Activated T-cell treated with anti-CD3 and anti-CD28 coated beads, Interleukin-2, amount 50 U/mL, for 1 hour (primary cell): ENCODE results near the gene GOLGA6D.
"Not testable (repeated sequence)": the region's sequence is repeated elsewhere in the genome, so short reads cannot be mapped to it uniquely, and the experiment has no call there.

ENCODE experiments used
- DNase-seq: peaks from one replicate; pipeline ENCODE4 v3.0.0-alpha.2; 2020

Gene GOLGA6D, protein sequence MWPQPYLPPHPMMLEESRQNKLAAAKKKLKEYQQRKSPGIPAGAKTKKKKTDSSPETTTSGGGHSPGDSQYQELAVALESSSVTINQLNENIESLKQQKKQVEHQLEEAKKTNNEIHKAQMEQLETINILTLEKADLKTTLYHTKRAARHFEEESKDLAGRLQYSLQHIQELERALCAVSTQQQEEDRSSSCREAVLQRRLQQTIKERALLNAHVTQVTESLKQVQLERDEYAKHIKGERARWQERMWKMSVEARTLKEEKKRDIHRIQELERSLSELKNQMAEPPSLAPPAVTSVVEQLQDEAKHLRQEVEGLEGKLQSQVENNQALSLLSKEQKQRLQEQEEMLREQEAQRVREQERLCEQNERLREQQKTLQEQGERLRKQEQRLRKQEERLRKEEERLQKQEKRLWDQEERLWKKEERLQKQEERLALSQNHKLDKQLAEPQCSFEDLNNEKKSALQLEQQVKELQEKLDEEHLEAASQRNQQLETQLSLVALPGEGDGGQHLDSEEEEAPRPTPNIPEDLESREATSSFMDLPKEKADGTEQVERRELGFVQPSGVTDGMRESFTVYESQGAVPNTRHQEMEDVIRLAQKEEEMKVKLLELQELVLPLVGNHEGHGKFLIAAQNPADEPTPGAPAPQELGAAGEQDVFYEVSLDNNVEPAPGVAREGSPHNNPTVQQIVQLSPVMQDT

GRCh38 chr15:75282572-75282971 lies at the start of gene GOLGA6D:
TSS of gene GOLGA6D (plus strand) at chr15:75282835. CDS start at chr15:75282876, 41 bp downstream.
- not testable (repeated sequence) for DNase-seq

GRCh38 chr15:75233504-75234190 lies 49.0 kb upstream of the GOLGA6D start:
- peak; percentile 10 for DNase-seq

DNA sequence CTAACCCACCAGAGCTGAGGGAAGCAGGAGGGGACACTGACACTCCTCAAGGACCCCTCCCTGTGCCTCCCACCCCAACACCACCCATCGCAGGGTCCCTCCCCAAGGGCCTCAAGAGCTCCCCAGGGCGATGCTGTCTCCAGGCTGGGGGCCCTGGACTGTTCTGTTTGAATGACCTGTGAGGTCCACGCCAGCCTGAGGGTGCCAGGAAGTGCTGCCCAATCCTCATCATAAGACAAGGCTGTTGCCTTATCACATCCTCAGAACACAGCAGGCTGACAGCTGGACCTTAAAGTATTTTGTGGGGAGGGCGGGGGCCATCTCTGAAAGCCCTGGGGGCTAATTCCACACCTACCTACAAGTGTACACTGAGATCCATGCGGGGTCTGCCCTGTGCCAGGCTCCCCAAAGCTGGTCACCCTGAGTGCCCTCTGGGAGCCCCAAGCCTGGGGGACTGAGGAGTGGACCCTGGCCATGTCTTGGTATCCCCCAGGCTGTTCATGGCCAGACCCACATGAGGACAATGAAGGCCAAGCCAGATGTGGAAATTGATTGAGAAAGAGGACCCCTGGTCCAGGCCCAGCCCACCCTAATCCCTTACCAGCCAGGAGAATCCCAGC lies 48.3 kb upstream of the GOLGA6D start:
- no peak for DNase-seq

DNA sequence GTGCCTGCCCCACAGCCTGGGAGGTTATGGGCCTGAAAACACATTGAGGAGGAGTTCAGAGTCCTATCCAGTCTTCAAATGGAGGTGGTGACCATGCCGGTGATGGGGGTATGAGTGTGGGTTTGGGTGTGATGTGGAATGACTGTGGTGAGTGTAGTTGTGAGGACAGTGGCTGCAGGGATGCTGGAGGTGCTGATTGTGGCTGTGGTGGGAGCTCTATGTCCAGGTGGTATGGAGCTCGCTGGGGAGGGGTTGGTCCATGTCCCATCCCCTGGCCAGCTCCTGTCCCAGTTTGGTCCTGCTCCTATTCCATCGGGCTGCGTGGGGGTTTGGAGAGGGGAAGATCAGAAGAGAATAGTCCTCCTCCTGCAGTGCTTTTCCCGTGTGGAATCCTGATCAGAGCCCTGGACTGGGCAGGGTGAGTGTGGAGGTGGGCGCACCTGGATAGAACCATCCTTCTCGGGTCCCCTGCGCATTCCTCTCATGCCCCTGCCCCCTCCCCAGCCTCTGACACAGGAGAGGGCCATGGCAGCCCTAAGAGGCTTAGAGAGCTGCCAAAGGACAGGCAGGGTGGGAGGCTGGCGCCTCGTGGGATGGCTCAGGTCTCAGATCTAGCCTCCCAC lies 47.5 kb upstream of the GOLGA6D start:
- no peak for DNase-seq

DNA sequence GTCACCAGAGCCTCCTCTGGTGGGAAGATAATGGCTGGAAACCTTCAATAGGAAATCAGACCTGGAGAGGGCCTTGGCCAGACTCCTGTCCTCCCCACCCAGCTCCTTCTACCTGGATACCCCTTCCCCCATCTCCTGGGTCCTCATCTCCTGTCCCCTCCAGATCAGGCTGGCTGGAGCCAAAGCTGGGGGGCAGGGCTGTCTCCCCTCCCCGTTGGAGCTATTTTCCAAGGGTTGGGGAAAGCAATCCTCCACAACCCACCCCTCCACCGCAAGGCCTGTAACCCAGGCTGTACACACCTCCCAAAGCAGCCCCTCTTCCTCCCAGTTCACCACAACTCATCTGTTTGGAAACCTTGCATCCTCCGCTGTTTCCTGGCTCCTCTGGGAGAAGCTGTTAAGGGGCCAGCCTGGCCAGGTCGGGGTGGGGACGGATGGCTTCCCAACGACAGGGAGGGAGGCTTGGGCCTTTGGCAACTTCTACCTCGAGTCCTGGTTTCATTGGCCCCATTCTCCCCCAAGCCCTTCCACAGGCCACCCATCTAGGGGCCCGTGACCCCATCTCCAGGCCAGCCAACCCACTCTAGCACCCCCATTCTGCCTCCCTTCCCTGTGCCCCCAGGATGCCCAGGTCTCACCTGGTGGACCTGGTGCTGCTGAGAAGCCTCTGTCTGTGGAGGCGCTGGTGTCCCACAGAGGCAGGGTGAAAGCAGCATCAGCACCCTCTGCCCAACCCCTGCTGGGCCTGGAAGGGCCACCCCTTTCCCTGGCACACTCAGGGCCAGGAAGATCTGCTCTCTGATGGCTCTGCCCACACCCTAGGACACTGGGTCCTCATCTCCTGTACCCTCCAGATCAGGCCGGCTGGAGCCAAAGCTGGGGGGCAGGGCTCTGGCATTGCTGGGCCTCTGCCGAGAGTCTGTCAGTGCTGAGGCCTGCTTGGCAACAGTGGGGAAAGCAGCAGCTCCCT lies 46.6 kb upstream of the GOLGA6D start:
- no peak for DNase-seq

DNA sequence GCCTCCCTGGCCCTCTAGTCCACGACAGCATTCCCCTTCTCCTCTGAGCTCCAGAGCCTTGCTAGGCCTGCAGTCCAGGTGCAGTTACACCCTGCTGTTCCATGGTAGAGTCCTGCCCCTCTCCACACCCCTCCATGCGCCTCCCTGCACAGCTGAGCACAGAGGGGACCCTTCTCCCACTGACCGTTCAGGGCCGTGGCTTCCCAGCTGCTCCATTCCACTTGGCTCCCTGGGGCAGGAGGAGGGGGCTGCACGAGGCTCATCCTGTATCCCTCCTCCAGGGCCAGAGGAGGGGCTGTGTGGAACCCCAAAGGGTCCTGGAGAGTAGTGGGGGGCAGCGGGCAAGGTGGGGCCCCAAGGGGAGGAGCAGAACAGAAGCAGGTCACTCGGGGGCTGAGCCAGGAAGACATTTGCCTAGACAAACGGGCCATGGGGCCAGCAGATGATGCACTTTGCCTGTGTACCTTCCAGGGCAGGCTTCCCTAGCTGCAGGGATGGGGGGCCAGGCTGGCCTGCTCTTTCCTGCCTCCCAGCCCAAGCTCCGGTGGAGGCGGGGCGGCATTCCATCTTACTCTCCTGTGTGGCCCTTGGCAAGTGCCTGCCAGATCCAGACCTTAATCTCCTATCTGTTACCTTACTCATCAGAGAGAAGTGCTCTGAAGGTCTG lies 45.2 kb upstream of the GOLGA6D start:
- no peak for DNase-seq

GRCh38 chr15:75238150-75238549 lies 44.5 kb upstream of the GOLGA6D start:
- no peak for DNase-seq

DNA sequence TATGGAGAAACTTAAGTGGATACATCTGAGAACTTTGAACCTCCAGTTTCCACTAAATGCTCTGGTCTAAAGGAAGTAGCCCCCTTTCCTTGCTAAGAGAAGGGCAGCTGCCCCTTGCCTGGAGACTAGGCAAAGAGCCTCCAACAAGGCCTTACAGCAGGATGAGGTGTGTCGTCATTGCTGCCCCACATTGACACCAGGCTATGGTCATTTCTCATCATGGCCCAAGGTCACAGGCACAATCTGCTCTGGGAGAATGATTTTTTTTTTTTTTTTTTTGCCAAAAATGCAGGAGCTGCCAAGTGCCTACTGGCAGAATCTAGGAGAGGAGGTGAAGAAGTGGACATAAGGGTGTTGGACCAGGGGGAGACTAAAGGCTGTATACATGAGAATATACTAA lies 36.9 kb upstream of the GOLGA6D start:
- DNase-seq: not testable (repeated sequence)

GRCh38 chr15:75248991-75249390 lies 33.6 kb upstream of the GOLGA6D start:
- DNase-seq: not testable (repeated sequence)

DNA sequence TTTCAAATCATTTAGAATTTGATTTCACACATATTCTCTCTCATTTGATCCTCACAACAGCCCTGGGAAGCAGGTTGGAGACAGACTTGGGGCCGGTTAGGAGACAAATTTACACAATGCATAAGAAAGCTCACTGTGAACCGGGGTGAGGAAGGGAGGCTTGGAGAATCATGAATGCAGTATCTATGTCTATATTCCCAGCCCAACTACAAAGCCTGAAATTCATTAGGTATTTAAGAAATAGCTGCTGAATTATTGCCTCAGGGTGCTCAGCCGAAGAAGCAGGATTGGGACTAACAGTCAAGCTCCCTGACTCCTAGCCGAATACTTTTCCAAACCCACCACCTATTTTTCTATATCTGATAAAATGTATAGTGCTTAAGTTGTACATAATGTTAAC lies 32.9 kb upstream of the GOLGA6D start:
- no peak for DNase-seq

DNA sequence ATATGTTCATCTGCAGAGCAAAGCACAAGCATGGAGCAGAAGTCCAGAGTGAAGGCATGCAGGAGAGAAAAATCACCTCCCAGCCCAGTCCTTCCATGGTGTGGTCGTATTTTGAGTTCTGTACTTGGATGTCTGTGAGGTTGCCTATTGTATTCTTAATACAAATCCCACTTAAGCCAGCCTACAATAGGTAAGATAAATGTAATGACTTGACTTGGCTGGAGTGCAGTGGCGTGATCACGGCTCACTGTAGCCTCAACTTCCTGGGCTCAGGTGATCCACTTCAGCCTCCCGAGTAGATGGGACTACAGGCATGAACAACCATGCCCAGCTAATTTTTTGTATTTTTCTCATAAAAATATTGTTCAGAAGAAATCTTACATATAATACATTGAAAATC lies 31.3 kb upstream of the GOLGA6D start:
- not testable (repeated sequence) for DNase-seq

DNA sequence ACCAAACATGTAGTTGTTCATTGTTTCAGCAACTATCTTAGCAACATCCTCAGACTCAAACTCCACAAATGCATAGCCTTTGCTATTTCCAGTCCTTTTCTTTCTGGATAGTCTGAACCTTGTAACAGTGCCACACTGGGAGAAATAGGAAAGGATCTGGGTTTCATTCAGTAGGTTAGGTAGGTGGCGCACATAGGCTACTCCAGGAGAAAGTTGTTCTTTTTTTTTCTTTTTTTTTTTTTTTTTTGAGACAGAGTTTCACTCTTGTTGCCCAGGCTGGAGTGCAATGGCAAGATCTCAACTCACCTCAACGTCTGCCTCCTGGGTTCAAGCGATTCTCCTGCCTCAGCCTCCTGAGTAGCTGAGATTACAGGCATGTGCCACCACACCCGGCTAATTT lies 30.4 kb upstream of the GOLGA6D start:
- DNase-seq: not testable (repeated sequence)

GRCh38 chr15:75258034-75258433 lies 24.6 kb upstream of the GOLGA6D start, which contains the start of gene GOLGA6C:
TSS of gene GOLGA6C (plus strand) at chr15:75258334. CDS start at chr15:75258599, 265 bp downstream.
- not testable (repeated sequence) for DNase-seq

DNA sequence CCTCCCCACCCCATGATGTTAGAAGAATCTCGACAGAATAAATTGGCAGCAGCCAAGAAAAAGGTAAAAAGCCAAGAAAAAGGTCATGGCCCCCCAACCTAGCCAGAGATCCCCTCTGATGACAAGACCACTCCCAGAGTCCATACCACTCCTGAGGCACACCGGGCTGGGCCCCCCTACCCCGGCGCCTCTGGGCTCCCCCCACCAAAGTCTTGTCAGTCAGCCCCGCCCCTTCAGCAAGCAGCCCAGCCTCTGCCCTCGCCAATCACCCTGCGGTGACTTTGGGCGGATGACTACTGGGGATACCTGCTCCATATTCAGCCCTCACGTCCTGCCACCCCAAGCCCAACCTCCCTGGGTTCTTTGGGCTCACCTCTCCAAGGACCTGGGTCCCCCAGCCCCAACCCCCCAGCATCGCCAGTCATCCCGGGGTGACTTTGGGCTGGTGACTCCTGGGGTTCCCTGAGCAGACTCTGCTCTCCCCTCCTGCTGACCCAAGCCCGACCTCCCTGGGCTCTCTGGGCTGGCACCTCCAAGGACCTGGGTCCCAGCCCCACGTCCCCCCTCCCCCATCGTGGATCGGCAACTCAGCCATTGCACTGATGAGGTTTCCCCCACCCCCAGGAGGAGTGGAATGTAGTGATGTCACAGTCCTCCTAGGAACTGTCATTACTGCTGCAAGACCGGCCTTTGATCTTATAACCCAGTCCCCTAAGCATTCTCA lies 23.9 kb upstream of the GOLGA6D start:
- not testable (repeated sequence) for DNase-seq

DNA sequence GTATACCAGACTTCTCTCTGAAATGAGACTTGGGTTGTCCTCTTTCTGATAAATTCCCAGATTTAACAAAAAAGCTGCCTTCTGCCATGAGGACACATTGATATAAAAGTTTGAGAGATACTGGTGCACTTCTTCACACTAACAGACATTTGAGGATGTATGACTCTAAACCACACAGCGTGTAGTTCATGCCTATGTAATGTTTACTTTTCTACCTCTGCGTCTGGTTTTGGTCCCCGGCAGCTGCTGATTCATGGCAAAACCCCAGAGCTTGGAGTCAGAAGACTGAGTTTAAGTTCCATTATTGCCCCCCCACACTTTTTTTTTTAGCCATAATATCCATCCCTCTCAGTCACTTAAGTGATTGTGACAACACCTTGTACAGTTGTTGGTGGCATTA lies 22.8 kb upstream of the GOLGA6D start:
- DNase-seq: not testable (repeated sequence)

DNA sequence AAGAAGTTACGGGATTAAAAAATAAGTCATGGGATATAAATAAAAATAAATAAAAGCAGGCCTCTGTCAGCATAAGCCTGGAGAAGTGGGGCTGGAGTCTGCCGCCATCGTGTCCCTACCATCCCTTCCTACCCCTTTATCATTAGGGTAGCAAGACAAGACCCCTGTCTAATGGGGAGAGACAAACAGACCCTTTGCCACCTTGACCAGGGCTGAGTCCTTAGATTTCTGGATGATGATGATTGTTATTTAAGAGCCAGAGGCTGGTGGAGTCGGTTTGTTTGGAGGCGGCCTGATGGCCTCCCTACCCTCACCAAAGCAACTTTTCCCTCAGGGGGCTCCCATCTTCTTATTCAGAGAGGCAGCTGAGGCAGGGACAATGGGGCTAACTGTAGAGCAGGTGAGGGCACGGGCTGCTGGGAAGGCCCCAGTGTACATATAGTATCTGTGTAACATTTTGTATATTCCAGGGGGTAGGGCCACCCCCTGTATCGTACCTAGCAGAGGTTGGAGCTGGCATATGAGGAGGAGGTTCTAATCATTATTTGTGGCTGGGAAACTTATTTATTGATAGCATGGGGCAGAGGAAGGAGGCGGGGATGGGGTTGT lies 8.8 kb upstream of the GOLGA6D start:
- not testable (repeated sequence) for DNase-seq

DNA sequence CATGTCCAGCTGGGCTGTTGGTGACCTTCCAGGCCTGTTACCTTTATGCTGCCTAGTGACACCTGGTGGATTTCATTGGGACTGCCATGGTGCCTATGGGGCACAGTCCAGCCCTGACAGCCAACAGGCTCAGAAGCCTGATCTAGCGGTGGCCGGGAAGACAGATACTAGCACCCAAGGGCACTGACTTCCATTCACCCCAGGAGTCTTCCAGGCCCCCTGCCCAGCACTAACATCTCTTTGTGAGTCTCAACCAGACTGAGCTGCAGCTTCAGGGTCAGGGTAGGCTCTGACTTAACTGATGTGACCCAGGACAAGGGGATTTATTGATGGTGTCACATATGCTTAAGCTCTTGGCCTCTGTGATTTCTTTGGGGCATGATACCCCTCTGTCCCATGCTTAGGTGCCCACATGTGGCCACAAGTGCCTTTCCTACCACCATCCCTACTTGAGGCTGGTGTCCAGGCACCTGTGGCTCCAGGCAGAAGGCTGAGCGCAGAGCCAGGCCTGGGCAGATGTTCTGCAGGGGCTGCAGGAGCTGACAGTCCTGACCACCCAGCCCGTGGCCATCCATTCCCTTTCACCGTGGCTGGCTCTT lies 8.0 kb upstream of the GOLGA6D start:
- DNase-seq: peak; percentile 66

DNA sequence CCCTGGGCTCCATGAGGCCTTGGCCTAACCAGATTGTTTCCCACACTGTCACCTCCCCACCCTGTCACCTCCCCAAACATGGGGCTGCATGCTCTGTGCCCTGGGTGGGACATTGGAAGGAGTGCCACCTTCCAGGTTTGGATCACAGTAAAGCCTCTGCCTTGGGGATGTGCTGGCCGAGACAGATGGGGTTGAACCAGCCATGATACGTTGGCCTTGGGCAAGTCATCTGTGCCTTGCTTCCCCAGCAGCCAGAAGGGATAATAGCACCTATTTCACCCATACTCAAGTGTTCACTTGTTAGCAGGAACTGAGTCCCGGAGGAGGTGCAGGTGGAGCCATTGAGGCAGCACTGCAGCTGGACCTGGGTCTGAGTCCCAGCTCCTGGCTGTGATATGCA lies 7.0 kb upstream of the GOLGA6D start:
- not testable (repeated sequence) for DNase-seq

- not testable (repeated sequence) for DNase-seq
These were observed 4.1 kb upstream of the GOLGA6D start for GRCh38 chr15:75278497-75278896.
